ENCODE data around the gene ZNF644.
"Not testable (repeated sequence)": the region's sequence is repeated elsewhere in the genome, so short reads cannot be mapped to it uniquely, and the experiment has no call there.

Gene ZNF644

DNA sequence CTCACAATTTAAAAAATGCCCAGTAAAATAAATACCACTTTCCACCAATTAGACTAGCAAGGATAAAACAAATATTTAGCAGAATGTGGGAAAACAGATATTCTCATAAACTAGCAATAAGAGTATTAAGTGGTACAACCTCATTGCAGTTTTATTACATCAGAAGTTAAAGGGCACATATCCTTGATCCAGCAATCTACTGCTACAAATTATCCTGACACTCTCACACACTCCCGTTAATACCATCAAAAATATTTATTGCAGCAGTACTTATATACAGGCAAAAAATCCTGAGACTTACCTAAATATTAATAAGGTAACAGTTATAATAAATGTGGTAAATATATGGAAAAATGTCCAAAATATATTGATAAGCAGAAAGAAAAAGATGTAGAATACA lies 44.3 kb downstream of the ZNF644 start:
- no peak for DNase-seq

DNA sequence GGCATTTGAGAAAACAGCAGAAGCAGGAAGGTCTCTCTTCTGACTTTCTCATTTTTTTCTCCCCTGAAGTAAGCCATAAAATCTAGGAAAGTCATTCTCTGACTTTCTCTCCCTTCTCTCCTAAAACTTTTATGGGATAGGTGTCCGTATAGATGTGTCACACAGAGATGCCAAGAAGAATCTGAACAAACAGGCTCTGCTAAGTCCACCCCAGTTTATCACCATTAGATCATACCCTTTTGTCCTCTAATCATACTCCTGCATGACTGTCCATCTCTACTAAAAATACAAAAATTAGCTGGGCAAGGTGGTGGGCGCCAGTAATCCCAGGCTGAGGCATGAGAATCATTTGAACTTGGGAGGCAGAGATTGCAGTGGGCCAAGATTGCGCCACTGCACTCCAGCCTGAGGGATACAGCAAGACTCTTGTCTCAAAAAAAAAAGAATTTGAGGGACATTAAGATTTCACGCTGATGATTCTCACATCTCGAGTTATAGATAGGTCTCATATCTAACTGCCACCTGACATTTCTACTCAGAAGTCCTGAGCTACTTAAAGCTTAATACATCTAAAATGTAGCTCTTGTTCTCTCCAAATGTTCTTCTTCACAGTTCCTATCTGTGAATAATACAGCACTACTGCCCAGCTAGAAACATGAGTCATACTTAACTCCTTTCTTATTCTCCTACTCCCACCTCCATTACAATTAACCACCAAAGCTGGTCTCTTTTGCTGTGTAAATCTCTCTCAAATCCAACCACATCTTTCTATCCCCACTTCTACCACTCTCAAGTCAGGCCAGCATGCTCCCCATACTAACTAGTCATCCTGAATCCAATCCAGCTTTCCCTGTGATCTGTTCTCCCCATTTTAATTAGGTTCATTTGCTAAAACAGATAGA lies 47.7 kb downstream of the ZNF644 start:
- DNase-seq = no peak

DNA sequence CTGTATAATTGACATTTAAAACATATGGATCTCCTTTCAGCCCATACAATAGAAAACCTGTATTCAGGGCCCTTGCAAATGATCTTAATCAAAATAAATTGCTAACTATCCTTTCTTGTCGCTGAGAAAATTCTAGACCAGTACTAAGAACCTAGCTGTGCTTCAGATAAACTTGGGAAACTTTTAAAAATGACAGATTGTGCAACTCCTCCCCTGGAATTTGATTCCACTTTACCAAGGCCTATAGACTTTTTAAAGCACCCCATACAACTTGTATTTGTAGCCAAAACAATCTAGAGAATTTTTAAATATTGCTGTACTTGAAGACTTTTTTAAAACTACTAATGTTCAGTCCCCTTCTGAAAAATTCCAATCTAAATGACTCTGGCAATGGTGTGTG lies 51.6 kb downstream of the ZNF644 start:
- DNase-seq = no peak

DNA sequence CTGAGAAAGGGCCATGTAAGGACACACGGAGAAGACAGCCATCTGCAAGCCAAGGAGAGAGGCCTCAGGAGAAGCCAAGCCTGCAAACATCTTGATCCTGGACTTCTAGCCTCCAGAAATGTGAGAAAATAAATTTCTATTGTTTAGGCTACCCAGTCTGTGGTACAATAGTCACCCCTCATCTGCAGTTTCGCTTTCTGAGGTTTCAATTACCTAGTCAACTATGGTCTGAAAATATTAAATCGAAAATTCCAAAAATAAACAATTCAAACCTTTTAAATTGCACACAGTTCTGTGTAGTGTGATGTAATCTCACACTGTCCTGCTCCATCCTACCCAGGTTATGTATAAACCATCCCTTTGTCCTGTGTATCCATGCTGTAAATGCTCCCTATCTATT lies 52.6 kb downstream of the ZNF644 start:
- DNase-seq = no peak

- no peak for DNase-seq
Observed at GRCh38 chr1:90964444-90965035, 57.3 kb downstream of the ZNF644 start.

DNA sequence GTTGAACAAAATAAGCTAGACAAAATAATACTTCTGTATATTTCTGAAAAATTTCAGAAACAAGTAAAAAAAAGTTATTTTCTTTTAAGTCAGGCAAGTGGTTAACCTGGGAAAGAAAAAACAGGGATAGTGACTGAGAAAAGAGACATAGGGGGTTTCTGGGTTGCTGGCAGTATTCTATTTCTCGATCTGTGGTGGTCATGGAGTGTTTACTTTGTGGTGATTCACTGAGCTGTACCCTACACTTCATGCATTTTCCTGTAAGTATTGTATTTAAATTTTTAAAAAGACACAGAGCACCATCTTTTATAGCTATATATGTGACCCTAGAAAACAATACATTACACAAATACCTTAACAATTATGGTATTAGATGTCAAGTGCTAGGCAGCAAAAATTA lies 58.2 kb downstream of the ZNF644 start:
- no peak for DNase-seq

- no peak for DNase-seq
Observed at GRCh38 chr1:90963236-90963635, 58.6 kb downstream of the ZNF644 start.

DNA sequence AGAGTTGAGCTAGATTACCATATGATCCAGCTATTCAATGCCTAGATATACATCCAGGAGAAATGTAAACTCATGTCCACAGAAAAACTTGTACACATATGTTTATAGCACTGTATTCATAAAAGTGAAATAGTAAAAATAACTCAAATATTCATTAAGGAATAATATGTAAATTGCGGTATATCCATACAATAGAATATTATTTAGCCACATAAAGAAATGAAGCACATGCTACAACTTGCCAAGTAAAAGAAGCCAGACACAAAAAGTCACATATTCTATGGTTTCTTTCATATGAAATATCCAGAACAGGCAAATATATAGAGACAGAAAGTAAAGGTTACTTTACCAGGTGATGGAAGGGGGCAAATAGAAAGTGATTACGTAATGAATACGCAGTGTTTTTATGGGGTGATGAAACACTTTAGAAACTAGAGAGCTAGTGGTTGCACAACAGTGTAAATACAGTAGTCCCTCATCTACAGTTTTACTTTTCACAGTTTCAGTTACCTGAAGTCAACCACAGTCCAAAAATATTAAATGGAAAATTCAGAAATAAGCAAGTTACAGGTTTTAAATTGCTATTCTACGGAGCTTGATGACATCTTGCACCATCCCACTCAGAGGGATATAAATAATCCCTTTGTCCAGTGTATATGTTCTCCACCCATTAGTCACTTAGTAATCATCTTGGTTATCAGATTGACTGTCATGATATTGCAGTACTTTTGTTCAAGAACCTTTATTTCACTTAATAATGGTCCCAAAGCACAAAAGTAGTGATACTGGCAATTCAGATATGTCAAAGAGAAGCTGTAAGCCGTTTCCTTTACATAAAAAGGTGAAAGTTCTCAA lies 62.3 kb downstream of the ZNF644 start:
- DNase-seq = no peak

DNA sequence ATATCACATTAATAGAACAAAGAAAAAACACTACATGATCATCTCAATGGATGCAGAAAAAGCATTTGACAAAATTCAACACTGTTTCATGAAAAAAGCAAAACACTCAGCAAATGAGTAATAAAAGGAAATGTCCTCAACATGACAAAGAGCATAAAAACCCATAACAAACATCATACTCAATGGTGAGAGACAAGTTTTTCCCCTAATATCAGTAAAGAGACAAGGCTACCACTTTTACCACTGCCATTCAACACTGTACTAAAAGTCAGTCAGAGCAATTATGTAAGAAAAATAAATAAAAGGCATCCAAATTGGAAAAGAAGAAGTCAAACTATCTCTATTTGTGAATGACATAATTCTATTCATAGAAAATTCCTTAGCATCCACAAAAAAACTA lies 64.3 kb downstream of the ZNF644 start:
- no peak for DNase-seq

GRCh38 chr1:90955769-90956168 lies 66.1 kb downstream of the ZNF644 start:
- no peak for DNase-seq

- no peak for DNase-seq
Observed at GRCh38 chr1:90952906-90953305, 68.9 kb downstream of the ZNF644 start.

GRCh38 chr1:90951009-90951408 lies 70.8 kb downstream of the ZNF644 start:
- no peak for DNase-seq

GRCh38 chr1:90948301-90948700 lies 73.5 kb downstream of the ZNF644 start:
- no peak for DNase-seq

- DNase-seq = no peak
Observed at GRCh38 chr1:90946630-90947029, 75.2 kb downstream of the ZNF644 start.

GRCh38 chr1:90945287-90945686 lies 76.5 kb downstream of the ZNF644 start:
- DNase-seq = no peak

GRCh38 chr1:90943966-90944365 lies 77.9 kb downstream of the ZNF644 start:
- DNase-seq = no peak

DNA sequence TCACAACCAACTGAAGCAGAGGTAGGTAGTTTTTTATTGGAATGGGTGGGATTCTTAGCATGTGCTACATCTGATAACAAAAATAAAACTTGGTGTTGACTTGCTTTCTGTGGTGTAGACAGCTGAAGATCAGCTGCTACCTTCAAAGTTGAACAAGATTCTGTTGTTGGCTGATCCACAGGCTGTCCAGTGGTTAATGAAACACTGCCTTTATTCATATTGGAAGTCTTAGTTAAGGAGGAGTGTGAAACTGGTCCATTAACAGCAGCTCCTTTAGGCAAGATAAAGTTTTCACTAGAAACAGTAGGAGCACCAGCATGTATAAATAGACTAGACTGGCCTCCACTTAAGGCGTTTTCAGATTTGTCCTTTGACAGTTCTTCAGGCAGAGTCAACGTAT lies 81.1 kb downstream of the ZNF644 start:
- DNase-seq = no peak

- no peak for DNase-seq
Observed at GRCh38 chr1:90936731-90937130, 85.1 kb downstream of the ZNF644 start.

DNA sequence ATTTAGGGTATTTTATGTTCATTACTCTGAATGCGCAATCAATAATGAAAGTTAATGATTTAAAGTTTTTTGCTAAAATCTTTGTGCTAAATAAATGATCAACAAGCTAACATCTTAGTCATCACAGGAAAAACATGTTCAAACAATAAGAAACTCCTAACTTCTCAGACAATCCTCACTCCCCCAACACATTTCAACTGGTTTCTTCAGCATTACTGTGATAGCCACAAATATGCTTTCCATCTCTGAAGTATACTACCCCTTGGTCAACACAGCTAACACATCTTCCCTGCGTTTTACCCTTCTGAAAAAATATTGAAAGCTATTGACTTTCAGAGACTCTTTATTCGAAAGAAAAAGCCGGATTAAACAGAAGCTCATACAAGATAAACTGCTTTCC lies 85.8 kb downstream of the ZNF644 start:
- DNase-seq = no peak

DNA sequence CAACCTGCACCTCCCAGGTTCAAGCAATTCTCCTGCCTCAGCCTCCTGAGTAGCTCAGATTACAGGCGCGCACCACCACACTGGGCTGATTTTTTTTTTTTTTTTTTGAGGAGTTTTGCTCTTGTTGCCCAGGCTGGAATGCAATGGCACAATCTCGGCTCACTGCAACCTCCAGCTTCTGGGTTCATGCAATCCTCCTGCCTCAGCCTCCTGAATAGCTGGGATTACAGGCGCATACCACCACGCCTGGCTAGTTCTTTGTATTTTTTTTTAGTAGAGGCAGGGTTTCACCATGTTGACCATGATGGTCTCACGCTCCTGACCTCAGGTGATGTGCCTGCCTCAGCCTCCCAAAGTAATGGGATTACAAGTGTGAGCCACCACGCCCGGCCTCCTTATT lies 93.6 kb downstream of the ZNF644 start:
- not testable (repeated sequence) for DNase-seq

DNA sequence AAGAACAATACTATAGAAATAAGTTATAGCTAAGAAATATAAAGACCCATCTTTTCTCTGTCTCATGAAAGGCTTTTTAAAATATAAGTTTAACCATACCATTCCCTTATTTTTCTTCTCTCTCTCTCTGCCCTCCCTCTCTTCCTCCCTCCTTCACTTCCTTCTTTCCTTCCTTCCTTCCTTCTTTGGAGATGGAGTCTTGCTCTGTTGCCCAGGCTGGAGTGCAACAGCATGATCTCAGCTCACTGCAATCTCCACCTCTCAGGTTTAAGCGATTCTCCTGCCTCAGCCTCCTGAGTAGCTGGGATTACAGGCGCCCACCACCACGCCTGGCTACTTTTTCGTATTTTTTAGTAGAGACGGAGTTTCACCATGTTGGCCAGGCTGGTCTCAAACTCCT lies 94.2 kb downstream of the ZNF644 start:
- DNase-seq = not testable (repeated sequence)

GRCh38 chr1:90926971-90927370 lies 94.9 kb downstream of the ZNF644 start:
- DNase-seq = no peak

Data from T-helper 9 cell (primary cell).